Measurements from ENCODE around the gene INPP5K.

DNA sequence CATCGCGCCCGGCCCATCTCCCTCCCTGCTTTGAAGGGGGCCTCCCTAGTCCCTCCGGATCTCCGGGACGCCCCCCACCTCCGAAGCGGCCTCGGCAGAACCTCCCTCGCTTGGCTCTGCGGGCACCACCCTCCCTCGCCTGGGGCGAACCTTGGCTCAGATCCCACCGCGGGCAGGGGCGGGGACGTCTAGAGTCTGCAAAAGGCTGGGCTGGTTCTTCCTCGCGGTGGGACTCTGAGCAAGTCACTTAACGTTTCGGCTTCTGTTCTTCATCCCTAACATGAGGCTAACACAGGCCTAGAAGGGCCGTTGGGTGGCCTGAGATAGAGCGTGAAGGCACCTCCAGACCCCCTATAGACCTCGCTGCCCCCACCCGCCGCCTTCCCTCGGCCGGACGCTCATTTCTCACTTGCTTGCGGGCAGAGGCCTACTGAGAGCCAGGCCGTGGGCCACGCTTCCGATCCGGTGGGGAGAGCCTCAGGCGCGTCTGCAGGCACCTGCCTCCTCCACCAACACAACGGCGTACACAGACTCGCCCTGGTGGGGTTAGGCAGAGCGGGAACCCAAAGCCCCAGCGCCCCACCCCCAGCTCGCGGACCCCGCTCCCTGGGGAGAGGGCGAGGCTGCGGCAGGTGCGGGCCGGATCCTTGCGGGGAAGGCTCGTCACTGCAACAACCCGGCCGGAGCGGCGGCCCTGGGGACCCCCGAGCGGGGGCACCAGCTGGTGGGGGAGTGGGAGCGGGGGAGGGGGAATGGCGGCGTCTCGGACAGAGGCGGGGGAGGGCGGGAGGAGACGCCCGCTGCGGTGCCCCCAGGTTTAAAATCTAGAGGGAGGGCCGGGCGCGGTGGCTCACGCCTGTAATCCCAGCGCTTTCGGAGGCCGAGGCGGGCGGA lies 29.4 kb downstream of the INPP5K start:
- TF ChIP-seq EZH2 (IDR thresholded peaks at IDR 0.05; ENCODE audit: borderline replicate concordance, insufficient read depth, low read depth, low read length, poor library complexity, severe bottlenecking): no peak
- TF ChIP-seq, protein P1, sequence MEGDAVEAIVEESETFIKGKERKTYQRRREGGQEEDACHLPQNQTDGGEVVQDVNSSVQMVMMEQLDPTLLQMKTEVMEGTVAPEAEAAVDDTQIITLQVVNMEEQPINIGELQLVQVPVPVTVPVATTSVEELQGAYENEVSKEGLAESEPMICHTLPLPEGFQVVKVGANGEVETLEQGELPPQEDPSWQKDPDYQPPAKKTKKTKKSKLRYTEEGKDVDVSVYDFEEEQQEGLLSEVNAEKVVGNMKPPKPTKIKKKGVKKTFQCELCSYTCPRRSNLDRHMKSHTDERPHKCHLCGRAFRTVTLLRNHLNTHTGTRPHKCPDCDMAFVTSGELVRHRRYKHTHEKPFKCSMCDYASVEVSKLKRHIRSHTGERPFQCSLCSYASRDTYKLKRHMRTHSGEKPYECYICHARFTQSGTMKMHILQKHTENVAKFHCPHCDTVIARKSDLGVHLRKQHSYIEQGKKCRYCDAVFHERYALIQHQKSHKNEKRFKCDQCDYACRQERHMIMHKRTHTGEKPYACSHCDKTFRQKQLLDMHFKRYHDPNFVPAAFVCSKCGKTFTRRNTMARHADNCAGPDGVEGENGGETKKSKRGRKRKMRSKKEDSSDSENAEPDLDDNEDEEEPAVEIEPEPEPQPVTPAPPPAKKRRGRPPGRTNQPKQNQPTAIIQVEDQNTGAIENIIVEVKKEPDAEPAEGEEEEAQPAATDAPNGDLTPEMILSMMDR (IDR thresholded peaks at IDR 0.05): no peak

All from B cell (primary cell).